Tibial nerve (tissue), 3 donors: ENCODE data around the gene POMP.

ENCODE experiments used
- CTCF ChIP-seq, 5 experiments: fragments of 200-600 bp in 3 of 5; fragments of 450-650 bp in 2 of 5; sonication (generic) in 3 of 5; IDR thresholded peaks; one replicate each; pipeline ENCODE4 v1.5.1; 2016 to 2019; ENCODE audit warnings: antibody characterized with exemption in 5 of 5, mild to moderate bottlenecking in 3 of 5, moderate library complexity in 2 of 5
- POLR2A ChIP-seq, 2 donors: fragments of 450-650 bp; IDR thresholded peaks; one replicate each; pipeline ENCODE4 v1.6.1; 2017; ENCODE audit warnings: antibody characterized with exemption in 2 of 2, mild to moderate bottlenecking in 2 of 2, moderate library complexity in 2 of 2

GRCh38 chr13:28657784-28658538, 969 bp upstream of the POMP start:
- TF ChIP-seq CTCF (IDR thresholded peaks at IDR 0.05) (peak in 2 of 5 experiments; percentile 11 to 19), POLR2A (IDR thresholded peaks at IDR 0.05) (no peak)
